Neural cell (in vitro differentiated cells): Measurements from ENCODE around the gene TGFA. TPM values are rescaled to one million over a fixed set of nuclear protein-coding genes. Genes with fewer than 3 reads are reported as not detected.

Experiments used
- H2AFZ ChIP-seq: fragments of 200-600, 300-800 bp; sonication (generic), shearing (Covaris generic); 2 replicates; pipeline ENCODE4 v1.6.0; 2014; ENCODE audit warnings: low read depth, mild to moderate bottlenecking, antibody characterized with exemption, low read length, moderate library complexity
- H3F3A ChIP-seq: fragments of 200-600 bp; shearing (Covaris generic); 2 replicates; pipeline ENCODE4 v1.6.1; 2016; ENCODE audit warnings: mild to moderate bottlenecking, moderate library complexity, mixed read lengths, antibody characterized with exemption, low read length; ENCODE audit not compliant: insufficient read depth, poor library complexity, severe bottlenecking
- H3K27ac ChIP-seq: fragments of 200-600, 300-800 bp; sonication (generic), shearing (Covaris generic); 2 replicates; pipeline ENCODE4 v1.5.1; 2014; ENCODE audit warnings: mild to moderate bottlenecking, low read length, moderate library complexity
- H3K27me3 ChIP-seq: fragments of 300-800, 200-600 bp; sonication (generic), shearing (Covaris generic); 2 replicates; pipeline ENCODE4 v1.6.0; 2014; ENCODE audit warnings: mild to moderate bottlenecking, low read depth, low read length, moderate library complexity; ENCODE audit not compliant: insufficient read depth
- H3K36me3 ChIP-seq: fragments of 300-800, 200-600 bp; sonication (generic), shearing (Covaris generic); 2 replicates; pipeline ENCODE4 v1.5.1; 2014; ENCODE audit warnings: mild to moderate bottlenecking, antibody characterized with exemption, low read length, moderate library complexity; ENCODE audit not compliant: insufficient read depth
- H3K4me2 ChIP-seq: fragments of 300-800, 200-600 bp; sonication (generic), shearing (Covaris generic); 2 replicates; pipeline ENCODE4 v1.6.0; 2014; ENCODE audit warnings: mild to moderate bottlenecking, low read length
- H3K4me3 ChIP-seq: fragments of 300-800, 200-600 bp; sonication (generic), shearing (Covaris generic); 2 replicates; pipeline ENCODE4 v1.5.1; 2014; ENCODE audit warnings: mild to moderate bottlenecking, low read length, moderate library complexity
- H3K79me2 ChIP-seq: fragments of 200-600 bp; shearing (Covaris generic); replicated peaks from 2 replicates; pipeline ENCODE4 v1.6.0; 2014; ENCODE audit warnings: mild to moderate bottlenecking, low read length, moderate library complexity; ENCODE audit not compliant: insufficient read depth
- H3K9ac ChIP-seq: fragments of 300-800, 200-600 bp; sonication (generic), shearing (Covaris generic); 2 replicates; pipeline ENCODE4 v1.6.1; 2016; ENCODE audit warnings: mild to moderate bottlenecking, low read length, mixed read lengths
- H3K9me2 ChIP-seq: fragments of 200-600 bp; shearing (Covaris generic); 2 replicates; pipeline ENCODE4 v1.6.1; 2016; ENCODE audit warnings: mild to moderate bottlenecking, low read length, mixed read lengths; ENCODE audit not compliant: insufficient read depth
- H3K9me3 ChIP-seq: fragments of 200-600, 300-800 bp; sonication (generic), shearing (Covaris generic); 2 replicates; pipeline ENCODE4 v1.6.1; 2016; ENCODE audit warnings: mild to moderate bottlenecking, mixed run types, low read length, moderate library complexity, mixed read lengths
- H4K20me1 ChIP-seq: fragments of 200-600 bp; shearing (Covaris generic); 2 replicates; pipeline ENCODE4 v1.6.1; 2016; ENCODE audit warnings: mild to moderate bottlenecking, mixed run types; ENCODE audit not compliant: insufficient read depth
- EP300 ChIP-seq: fragments of 450-650 bp; conservative IDR thresholded peaks from 2 replicates; pipeline ENCODE4 v1.6.1; 2014; ENCODE audit warnings: antibody characterized with exemption, mild to moderate bottlenecking, moderate library complexity; ENCODE audit not compliant: poor library complexity, severe bottlenecking
- EZH2 ChIP-seq: fragments of 200-600, 300-800 bp; shearing (Covaris generic), sonication (generic); IDR thresholded peaks from 2 replicates; pipeline ENCODE4 v1.6.1; 2014; ENCODE audit warnings: antibody characterized with exemption, low read length, borderline replicate concordance, mild to moderate bottlenecking; ENCODE audit not compliant: insufficient read depth, poor library complexity, severe bottlenecking
- MXI1 ChIP-seq: fragments of 450-650 bp; conservative IDR thresholded peaks from 2 replicates; pipeline ENCODE4 v1.6.1; 2014; ENCODE audit warnings: antibody characterized with exemption, mild to moderate bottlenecking; ENCODE audit not compliant: poor library complexity, severe bottlenecking
- POLR2AphosphoS5 ChIP-seq: IDR thresholded peaks from 2 replicates; pipeline ENCODE4 v1.6.1; 2012
- RAD21 ChIP-seq: fragments of 450-650 bp; conservative IDR thresholded peaks from 2 replicates; pipeline ENCODE4 v1.6.1; 2014; ENCODE audit warnings: antibody characterized with exemption, mild to moderate bottlenecking, moderate library complexity
- SMC3 ChIP-seq: fragments of 450-650 bp; conservative IDR thresholded peaks from 2 replicates; pipeline ENCODE4 v1.6.1; 2014; ENCODE audit warnings: antibody characterized with exemption, mild to moderate bottlenecking, moderate library complexity; ENCODE audit not compliant: poor library complexity
- TAF1 ChIP-seq: IDR thresholded peaks from 2 replicates; pipeline ENCODE4 v1.6.1; 2012; ENCODE audit warnings: low read depth
- polyA plus RNA-seq: library from polyadenylated mRNA; depleted of rRNA; stranded (reverse); fragments of >200 nt; gene quantifications from 2 replicates; pipeline ENCODE4 v1.2.3, GENCODE V29; 2014
- TF ChIP-seq, protein P1 (sequence below): IDR thresholded peaks from 2 replicates; pipeline ENCODE4 v1.6.1; 2012; ENCODE audit warnings: borderline replicate concordance
- TF ChIP-seq, protein P2 (sequence below): fragments of 450-650 bp; IDR thresholded peaks from 2 replicates; pipeline ENCODE4 v1.5.1; 2014; ENCODE audit warnings: antibody characterized with exemption, mild to moderate bottlenecking, moderate library complexity; ENCODE audit not compliant: poor library complexity, severe bottlenecking

Gene TGFA
- polyA plus RNA-seq, 1 donor from 2014 or later: 0.85 TPM

DNA sequence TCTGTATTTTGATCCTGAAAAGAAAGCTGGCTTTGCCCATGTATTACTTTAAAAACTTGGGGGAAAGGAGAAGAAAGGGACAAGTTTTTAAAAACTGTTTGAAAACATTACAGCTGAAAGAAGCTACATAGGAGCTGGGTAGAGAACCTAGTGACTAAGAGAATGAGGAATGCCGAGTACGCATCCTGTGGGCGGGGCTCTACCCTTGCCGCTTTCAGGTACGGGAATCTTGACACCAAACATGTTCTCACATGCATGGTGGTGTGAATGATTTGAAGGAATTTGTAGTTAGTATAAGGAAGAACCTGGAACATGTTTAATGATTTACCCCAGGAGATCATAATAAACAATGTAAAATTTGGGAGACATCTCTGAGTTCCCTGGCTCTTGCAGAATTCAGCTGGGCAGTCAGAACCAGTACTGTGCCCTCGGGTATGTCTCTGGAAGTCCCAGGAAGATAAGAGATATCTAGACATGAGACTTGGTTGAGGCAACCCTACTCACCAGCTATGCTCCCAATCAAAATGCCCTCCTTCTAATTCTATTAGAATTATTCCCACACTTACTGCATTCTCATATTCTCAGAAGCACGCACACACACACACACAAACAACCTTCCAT, 16.5 kb upstream of the TGFA start:
- no peaks in the 10 kb centered on the region for H4K20me1 ChIP-seq
- no peaks in the 10 kb centered on the region for H3K9me3 ChIP-seq
- H3F3A ChIP-seq: no peaks in the 10 kb centered on the region
- H3K79me2 ChIP-seq: no peaks in the 10 kb centered on the region
- no peak overlapping the region for H2AFZ ChIP-seq
- no peaks in the 10 kb centered on the region for H3K9me2 ChIP-seq
- H3K4me2 ChIP-seq: no peak overlapping the region
- H3K27me3 ChIP-seq: no peaks in the 10 kb centered on the region
- H3K36me3 ChIP-seq: no peaks in the 10 kb centered on the region
- H3K4me3 ChIP-seq: no peak overlapping the region
- TF ChIP-seq MXI1 (no peak), RAD21 (no peak), POLR2AphosphoS5 (no peak), EP300 (no peak), SMC3 (no peak), TAF1 (no peak), EZH2 (no peak)
- TF ChIP-seq, protein P1, sequence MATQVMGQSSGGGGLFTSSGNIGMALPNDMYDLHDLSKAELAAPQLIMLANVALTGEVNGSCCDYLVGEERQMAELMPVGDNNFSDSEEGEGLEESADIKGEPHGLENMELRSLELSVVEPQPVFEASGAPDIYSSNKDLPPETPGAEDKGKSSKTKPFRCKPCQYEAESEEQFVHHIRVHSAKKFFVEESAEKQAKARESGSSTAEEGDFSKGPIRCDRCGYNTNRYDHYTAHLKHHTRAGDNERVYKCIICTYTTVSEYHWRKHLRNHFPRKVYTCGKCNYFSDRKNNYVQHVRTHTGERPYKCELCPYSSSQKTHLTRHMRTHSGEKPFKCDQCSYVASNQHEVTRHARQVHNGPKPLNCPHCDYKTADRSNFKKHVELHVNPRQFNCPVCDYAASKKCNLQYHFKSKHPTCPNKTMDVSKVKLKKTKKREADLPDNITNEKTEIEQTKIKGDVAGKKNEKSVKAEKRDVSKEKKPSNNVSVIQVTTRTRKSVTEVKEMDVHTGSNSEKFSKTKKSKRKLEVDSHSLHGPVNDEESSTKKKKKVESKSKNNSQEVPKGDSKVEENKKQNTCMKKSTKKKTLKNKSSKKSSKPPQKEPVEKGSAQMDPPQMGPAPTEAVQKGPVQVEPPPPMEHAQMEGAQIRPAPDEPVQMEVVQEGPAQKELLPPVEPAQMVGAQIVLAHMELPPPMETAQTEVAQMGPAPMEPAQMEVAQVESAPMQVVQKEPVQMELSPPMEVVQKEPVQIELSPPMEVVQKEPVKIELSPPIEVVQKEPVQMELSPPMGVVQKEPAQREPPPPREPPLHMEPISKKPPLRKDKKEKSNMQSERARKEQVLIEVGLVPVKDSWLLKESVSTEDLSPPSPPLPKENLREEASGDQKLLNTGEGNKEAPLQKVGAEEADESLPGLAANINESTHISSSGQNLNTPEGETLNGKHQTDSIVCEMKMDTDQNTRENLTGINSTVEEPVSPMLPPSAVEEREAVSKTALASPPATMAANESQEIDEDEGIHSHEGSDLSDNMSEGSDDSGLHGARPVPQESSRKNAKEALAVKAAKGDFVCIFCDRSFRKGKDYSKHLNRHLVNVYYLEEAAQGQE: no peak
- TF ChIP-seq, protein P2, sequence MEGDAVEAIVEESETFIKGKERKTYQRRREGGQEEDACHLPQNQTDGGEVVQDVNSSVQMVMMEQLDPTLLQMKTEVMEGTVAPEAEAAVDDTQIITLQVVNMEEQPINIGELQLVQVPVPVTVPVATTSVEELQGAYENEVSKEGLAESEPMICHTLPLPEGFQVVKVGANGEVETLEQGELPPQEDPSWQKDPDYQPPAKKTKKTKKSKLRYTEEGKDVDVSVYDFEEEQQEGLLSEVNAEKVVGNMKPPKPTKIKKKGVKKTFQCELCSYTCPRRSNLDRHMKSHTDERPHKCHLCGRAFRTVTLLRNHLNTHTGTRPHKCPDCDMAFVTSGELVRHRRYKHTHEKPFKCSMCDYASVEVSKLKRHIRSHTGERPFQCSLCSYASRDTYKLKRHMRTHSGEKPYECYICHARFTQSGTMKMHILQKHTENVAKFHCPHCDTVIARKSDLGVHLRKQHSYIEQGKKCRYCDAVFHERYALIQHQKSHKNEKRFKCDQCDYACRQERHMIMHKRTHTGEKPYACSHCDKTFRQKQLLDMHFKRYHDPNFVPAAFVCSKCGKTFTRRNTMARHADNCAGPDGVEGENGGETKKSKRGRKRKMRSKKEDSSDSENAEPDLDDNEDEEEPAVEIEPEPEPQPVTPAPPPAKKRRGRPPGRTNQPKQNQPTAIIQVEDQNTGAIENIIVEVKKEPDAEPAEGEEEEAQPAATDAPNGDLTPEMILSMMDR: no peak
- no peak overlapping the region for H3K9ac ChIP-seq
- no peak overlapping the region for H3K27ac ChIP-seq

DNA sequence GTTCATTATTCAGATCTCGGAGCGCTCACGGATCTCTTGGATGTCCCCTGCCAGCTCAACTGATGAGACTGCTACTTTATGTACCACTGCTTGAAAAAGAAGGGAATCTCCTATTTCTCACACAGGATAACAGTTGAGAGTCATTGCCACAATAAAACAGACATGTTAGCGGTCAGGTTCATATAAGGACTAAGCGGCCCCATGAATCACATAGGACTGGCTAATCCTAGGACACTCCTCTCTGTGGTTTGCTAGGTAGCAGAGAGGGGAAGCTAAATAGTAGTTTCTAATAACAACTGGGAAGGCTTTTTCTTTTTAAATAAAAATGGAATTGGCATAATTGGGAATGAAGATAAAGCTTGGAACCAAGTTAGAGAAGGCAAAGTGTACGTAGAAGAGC, 15.9 kb upstream of the TGFA start:
- Histone ChIP-seq H3K27me3 (no peaks in the 10 kb centered on the region), H3K9ac (no peak overlapping the region), H3K79me2 (no peaks in the 10 kb centered on the region), H3K9me3 (no peaks in the 10 kb centered on the region), H3K27ac (no peak overlapping the region), H3F3A (no peaks in the 10 kb centered on the region), H3K36me3 (no peaks in the 10 kb centered on the region), H4K20me1 (no peaks in the 10 kb centered on the region), H3K4me3 (no peak overlapping the region), H3K4me2 (no peak overlapping the region), H2AFZ (no peak overlapping the region), H3K9me2 (no peaks in the 10 kb centered on the region)
- no peak for TF ChIP-seq EP300
- no peak for TF ChIP-seq TAF1
- TF ChIP-seq, protein P1: no peak
- no peak for TF ChIP-seq RAD21
- no peak for TF ChIP-seq EZH2
- TF ChIP-seq, protein P2: no peak
- no peak for TF ChIP-seq MXI1
- TF ChIP-seq SMC3: no peak
- no peak for TF ChIP-seq POLR2AphosphoS5
